Measurements from ENCODE around the gene TMEM18.

The TMEM18 gene

DNA sequence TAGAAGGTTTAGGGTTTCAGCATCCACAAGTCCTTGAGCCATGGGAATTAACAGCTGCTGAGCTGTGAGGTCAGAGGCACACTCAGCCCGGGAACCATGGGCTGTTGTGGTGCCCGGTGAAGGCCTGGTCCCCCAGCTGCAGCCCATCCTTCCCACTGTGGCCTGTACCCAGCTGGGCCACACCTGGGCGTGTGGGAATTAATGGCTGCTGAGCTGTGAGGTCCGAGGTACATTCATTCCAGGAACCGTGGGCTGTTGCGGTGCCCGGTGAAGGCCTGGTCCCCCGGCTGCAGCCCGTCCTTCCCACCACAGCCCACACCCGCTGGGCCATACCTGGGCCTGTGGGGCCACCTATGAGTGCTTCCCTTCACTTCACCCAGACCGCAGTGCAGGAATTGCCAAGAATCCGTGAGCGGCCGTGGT is 25.2 kb downstream of the TMEM18 start:
- DNase-seq (ENCODE audit: low read depth) = no peak

DNA sequence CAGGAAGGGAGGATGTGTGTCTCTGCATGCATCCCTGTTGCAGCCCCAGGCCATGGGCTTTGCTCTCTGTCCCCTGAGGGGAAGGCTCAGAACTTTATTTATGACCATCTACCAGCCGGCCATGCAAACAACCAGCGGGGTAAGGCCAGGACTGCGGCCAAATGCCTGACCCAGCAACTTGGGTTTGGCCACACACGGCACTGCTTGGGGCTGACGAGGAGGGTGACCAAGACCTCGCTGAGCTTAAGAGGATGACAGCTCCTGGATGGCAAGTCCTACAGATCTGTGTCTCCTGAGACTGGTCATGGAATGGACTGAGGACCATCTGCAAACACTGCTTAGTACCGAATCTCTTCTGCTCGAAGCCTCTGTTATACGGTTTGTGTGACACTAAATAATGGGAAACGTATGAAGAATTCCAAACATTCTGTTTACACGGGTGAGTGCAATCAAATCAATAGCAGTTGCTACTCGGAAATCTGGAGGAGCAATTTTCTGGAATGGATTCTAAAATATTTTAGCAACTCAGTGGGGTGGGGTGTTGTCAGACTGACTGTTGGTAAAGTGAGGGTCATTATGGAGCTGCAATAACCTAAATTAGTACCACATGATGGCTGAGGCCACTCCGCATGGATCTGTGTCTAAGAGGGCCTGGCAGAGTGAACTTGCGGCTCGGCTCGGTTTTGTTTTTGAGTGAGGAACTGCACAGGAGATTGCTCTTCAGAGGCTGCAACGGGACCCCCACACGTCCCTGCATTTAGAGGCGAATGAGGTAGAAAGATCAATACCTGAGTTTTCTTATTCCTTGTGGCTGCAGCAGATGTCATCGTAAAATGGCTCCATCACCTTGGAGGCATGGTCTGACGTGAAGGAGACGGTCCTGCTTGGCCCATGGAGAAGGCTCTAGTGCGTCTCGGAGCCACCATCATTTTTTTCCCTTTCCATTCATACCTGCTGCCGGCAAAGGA is 26.6 kb downstream of the TMEM18 start:
- peak; percentile 48 for DNase-seq (ENCODE audit: low read depth)

DNA sequence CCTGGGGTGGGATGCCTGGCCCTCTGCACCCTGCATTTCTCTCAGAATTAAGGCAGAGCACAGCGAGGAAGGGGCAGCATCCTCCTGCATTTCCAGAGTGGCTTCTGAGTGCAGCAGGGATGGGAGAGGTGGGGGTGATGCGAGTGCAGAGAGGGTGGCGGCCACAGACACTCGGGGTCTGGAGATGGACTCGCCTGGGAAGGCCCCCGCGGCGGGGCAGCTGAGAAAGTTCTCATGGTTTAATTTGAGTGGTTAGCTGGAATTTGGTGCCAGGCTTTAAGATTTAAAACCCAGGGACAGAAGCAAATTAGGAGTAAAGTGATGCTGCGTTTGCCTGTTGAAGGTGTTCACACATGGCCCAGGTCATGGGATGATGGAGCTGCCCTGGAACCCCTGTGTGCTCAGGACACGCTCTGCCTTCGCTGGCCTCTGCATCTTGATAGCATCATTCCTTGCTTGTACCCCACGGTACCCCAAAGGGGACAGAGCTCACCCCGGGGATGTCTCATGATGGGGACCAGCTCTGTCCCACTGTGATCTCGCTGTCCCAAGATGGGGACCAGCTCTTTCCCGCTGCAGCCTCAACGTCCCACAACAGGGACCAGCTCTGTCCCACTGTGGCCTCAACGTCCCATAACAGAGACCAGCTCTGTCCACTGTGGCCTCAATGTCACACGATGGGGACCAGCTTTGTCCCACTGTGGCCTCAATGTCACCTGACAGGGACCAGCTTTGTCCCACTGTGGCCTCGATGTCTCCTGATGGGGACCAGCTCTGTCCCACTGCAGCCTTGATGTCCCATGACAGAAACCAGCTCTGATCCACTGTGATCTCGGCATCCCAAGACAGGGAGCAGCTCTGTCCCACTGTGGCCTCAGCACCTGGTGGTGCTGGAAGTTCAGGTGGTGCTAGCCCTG is 27.5 kb downstream of the TMEM18 start:
- no peak for DNase-seq (ENCODE audit: low read depth)

DNA sequence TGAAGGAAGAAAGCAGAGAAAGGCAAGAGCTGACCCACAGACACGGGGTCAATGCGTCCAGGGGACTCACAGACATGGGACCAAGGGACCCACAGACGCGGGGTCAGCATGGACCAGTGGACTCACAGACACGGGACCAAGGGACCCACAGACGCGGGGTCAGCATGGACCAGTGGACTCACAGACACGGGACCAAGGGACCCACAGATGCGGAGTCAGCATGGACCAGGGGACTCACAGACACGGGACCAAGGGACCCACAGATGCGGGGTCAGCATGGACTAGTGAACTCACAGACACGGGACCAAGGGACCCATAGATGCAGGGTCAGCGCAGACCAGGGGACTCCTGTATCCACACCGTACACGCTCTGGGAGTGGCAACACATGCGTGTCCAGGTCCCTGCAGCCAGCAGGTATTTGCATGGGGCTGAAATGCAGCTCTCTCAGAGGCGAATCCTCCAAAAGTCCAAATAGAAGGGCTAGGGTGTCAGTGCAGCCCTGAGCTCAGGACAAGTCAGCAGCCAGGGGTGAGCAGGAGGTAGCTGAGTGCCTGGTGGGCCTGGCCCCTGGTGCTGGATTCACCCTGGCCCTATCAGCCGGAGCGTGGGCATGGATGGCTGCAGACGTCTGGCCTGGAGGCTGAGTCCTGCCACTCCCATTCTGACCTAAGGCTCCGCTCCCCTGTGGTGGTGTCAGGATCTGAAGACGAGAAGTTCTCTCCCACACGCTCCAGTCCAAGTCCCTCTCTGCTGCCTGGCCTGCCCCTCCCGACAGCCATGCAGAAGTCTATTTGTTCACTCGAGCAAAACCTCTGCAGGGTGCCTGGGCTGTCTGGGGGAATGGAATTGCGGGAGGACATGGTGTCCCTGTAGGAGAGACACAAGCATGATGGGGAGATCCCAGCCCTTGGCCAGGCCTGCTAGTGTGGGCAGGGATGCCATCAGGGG is 28.5 kb downstream of the TMEM18 start:
- DNase-seq (ENCODE audit: low read depth) = no peak

DNA sequence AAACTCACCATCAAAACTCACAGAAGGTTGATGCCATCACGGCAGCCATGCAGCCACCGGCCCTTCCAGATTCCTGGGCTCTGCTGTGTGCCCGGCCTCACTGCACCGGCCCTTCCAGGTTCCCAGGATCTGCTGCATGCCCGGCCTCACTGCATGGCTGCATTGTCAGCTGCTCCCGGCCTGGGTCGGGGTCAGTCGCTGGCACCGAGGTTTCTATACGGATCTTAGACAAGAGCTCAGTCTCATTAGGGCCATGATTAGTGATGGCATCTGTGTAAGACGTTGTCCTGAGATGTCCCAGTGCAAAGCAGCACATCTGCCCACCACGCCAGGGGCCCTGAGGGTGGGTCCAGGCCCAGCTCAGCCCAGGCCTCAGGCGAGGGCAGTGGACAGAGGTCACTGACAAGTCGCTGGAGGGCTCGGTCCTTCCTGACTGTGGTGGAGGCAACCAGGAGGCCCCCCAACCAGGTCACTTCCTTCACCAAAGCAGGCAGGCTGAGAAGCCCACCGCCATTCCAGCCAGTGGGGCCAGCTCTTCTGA is 29.4 kb downstream of the TMEM18 start:
- no peak for DNase-seq (ENCODE audit: low read depth)

DNA sequence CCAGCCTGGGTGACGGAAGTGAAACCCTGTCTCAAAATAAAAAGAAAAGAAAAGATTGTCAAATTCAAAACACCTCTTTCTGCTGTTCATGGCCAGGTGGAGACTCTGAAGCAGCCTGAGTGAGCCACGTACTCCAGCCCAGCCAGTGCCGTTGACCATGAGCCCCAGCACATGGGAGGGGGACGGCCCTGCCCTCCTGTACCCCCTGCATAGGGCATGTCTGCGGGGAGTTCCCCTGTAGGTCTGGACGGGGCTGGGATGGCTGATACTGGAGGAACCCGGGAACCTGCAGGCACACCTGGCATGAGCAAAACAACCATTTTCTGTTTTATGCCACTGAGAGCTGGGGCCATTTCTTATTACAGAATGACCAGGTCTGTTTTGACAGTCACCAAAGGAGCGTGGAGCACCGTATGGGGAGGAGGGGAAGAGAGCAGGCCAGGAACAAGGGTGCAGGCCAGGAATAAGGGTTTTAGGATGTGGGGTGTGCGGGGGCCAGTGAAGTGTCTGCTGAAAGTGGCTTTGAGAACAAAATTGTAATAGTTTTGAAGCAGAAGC is 30.1 kb downstream of the TMEM18 start:
- DNase-seq (ENCODE audit: low read depth) = no peak

DNA sequence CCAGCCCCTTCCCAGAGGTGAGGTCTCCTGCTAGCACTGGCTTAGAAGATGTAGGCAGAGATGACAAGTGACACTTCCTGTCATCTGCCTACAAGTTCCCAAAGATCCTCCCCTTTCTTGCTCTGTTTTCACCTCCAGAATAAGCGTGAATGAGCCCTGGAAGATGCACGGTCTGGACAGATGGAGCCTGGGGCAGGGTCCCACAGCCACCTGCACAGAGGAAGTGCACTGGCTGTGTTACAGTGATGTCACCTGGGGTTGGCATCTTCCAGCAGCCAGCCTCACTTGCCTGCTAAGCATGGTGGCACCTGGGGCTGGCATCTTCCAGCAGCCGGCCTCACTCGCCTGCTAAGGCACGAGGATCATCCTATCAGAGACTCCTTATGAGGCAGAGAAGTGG is 32.3 kb downstream of the TMEM18 start:
- no peak for DNase-seq (ENCODE audit: low read depth)

DNA sequence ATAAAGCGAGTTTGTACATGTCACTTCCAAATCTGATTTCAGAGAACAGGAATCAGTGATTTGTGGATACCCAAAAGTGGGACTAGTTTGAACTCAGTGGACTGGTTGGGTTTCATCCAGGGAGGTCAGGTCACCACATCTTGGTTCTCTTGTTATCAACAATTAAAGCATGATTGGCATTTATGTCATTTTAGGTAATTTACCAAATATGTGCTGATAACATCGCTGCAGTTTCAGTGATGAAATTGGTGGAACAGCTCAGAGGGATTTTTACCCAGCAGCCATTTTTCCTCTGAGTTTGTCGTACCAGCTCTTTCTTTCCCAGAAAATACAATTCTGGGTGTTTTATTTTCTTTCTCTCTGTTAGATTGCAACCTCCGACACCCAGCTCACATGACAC is 33.4 kb downstream of the TMEM18 start:
- DNase-seq (ENCODE audit: low read depth) = no peak

DNA sequence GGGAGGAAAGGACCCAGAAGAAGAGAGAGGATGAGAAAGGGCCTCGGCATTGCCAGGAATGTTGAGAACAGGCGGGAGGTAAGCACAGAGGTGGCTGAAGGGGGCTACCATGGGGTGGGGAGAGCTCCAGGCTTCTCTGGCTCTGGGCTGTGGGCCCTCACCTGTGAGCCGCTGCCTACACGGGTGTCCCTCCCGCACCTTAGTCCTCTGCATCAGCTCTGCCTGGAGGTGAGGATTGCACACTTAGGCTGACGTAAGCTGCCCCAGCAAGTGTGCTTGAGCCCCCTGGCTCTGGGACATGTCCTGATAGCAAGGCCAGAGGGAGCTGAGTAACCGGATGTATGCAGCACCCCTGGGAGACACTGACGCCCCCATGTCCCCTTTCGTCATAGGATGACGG is 33.9 kb downstream of the TMEM18 start:
- DNase-seq (ENCODE audit: low read depth) = no peak

DNA sequence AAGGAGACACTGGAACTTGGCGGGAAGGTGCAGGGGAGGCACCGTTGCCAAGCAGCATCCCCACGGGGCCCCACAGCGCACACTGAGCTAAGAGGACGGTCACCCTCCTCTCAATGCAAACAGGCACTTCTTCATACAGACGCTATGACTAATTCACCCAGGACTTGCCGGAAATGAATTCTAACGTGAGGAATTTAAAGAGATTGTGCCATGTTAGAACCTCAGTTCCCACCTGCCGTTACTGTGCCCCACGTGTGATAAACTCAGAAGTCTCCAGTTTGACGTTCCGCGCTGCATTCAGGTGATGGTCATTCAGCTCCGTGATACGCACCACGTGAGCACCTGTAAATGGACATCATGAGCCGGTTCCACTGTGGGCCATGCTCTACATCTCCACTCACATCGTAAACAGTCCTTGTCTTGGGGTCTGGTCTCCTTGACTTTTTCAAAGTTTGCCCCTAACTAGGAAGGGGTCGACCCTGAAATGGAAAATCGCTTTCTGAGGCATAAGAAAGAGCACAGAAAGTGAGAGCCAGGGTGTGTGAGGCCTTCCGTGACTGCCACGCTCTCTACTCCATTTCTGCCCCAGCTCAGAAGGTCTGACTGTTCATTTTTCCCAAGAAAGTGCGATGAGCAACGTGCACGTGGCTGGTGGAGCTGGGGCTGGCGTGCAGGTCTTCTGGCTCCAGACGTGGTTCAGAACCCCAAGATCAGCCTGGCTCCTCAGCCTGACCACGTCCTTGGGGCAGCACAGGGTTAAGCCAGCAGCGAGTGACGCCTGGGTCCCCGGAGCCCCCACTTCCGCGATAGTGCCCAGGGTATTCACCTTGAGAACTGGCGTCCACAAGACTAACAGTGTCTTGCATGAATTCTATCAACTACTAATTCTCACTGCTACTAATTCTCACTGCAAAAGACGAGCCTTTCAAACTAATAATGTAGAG is 35.1 kb downstream of the TMEM18 start:
- no peak for DNase-seq (ENCODE audit: low read depth)

DNA sequence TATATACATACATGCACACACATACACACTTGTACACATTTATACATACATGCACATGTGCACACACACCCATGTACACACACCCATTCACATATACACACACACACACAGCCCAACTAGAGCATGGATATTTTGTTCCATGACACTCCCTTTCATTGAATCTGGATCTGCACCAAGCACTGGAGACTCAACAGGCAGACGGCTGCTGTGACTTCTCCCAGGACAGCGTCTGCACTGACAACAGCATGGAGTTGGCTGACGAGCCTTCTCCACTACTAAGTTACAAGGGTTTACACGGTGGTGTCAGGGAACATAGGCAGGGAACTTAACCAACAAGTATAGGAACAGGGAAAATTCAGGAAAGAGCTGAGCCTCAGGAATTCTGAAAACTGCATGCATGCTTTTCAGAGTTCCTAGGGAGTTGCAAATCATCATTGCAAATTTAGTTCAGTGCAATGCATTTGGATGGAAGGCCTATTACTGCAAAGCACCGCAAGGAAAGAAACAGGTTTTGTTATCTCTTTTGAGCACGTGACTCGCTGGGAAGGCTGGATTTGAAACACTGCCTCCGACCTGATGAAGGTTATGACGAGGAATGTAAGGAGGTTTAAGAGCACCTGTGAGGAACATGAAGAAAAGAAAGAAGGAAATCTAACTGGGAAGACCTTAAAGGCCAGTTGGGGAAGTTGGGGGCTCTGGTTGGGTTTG is 35.9 kb downstream of the TMEM18 start:
- no peak for DNase-seq (ENCODE audit: low read depth)

DNA sequence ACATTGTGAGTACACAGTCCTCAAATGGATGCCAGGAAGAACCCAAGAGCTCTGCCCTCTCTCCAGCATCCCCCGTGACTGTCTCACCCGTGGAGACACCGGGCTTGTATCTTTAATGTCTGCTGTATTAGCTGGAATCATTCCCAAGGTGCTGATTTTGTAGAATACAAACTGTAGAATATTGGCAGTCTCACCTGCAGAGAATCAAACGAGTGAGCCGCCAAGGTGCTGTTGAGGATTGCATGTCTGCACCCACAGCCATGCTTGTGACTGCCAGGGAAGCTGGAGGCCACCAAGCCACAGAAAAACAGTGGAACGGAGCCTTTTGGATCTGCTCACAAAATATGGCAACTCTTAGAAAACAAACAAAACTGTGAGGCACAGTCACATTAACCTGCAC is 37.5 kb downstream of the TMEM18 start:
- DNase-seq (ENCODE audit: low read depth) = no peak

DNA sequence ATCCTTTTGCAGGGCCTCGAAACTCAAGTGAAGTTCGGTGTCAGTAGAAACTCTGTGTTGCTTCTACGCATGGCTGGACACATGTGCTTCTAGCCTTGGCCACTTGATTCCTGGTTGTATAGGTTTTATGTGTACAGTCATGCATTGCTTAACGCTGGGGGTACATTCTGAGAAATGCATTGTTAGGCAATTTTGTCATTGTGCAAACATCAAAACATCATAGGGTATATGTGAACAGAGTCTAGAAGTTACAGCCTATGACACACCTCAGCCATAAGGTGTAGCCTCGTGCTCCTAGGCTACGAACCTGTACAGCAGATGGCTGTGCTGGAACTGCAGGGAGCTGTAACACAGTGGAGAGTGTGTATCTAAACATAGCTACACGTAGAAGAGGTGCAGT is 39.4 kb downstream of the TMEM18 start:
- DNase-seq (ENCODE audit: low read depth) = no peak

DNA sequence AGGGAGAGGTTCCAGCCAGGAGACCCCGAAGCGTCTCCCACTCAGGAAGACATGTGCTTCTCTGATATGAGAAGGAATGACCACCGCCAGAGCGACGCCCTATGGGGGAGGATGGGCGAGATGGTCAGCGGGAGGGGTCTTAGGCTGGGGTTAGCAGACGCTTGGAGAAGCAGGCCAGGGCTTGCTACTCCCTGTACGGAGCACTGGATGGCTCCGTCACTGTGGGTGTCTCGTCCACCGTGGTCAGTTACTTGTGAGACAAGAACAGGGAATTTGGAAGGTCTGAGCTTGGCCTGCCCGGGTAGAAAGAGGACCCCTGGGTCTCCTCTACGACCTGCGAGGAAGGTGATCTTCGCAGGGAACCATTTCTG is 39.8 kb downstream of the TMEM18 start:
- no peak for DNase-seq (ENCODE audit: low read depth)

DNA sequence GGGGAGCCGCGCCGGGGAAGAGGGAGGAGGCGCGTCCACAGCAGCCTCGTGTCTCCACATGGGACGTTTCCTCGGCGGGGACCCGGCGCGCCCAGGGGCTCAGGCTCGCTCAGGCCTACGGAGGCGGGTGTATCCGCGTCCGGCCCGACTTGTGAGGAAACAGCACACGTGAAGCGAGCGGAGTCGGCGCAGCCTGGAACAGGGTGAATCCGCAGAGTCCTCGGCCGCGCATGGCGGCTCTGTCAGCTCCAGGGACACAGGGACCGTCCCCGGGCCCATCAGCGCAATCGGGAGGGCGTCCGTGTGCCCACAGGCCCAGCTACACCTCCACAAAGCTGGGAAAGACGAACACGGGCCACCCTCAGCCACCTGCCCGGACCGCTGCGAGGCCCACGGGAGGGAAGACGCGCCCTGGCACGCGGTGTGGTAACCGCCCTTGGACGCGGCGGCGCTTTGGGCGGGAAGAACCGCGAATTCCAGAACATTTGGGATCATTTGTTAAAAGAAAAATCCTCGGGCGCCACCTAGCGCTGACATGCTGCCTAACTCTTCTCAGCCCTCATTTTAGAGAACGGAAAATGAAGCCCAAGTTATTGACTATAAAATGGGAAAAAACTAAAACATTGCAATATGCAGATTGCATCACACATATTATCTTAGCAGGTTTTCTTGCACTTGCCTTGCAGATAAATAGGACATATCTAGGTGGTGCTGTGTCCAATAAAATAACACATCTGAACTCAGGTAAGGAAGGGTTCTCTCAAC is 40.4 kb downstream of the TMEM18 start:
- no peak for DNase-seq (ENCODE audit: low read depth)

DNA sequence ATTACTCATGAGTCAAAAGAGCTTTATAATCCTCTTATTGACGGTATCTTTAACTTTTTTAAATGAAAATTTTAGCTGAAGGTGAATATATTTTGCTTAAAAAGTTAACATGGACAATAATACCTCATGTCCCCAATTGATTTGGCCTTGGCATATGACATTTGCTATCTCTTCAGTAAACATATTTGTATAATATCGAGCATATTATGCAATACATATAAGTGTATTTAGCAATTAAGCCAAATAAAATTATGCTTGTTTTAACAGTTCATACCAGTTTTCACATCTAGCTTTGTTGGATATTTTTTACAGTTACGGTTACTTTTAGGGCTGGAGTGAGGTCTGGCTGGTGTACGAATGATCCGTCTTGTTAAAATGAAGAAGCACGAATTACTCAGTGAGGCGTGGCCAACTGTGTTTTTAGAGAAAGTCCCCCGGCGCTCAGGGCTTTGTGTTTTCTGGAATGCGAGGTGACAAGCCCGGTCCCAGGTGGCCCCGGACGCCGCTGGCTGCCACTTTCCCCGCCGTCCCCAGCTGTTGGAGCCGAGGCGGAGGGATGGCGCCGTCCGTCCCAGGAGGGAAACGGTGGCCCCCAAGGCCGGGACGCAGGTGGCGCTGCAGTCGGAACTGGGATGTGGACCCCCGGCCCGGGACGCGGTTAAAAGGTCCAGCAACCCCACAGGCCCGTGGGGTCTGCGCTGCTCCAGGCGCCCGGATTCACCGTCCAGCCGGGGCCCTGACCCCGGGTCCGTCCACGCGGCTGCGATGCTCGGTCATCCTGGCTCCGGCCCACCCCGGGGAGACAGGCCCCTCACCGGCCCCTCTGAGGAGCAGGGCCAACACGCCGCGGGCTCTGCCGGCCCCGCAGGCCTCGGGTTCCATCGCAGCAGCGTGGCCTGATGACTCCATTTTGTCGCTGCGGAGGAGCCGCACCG is 41.3 kb downstream of the TMEM18 start:
- no peak for DNase-seq (ENCODE audit: low read depth)

DNA sequence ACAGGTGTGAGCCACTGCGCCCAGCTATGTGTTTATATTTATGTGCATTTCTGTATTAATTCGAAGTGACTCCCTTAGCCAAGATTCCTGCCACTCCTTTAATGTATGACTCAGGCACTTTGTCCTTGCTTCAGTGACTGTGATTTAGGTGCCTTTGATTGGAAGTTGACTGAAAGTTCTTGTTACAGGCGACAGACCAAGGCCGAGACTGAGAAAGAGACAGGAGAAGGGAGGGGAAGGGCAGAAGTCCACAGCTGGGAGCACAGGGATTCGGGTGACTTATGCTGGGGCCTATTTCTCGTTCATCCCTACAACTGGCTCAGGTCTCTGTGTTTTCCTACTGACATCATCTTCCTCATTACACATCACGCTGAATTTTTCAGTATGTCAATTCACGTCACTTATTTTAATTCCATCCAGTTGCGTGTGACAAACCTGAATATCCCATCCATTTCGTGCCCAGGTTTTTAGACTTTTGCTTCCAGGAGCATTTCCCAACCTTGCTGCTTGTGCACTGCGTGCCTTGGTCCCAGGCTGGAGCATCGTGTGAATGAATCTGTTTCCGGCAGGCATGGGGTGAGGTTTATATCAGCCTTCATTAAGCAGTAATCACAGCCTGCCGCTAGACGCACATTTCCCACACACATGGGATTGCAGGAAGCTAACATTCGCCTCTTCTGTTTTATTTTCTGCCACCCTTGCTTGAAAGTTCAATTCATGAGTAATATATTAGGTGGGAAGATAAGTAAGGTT is 42.4 kb downstream of the TMEM18 start:
- DNase-seq (ENCODE audit: low read depth) = no peak

All from GM04503 (cell line).